Fibroblast of pulmonary artery (primary cell): ENCODE measurements around the gene CCSER1.
A peak's percentile ranks its signal among the peaks of the same experiment; 100 is the strongest.

ENCODE experiments used
- DNase-seq: peaks from one replicate; pipeline ENCODE4 v3.0.0-alpha.2; 2010; ENCODE audit warnings: low read depth
- H3K4me3 ChIP-seq: replicated peaks from 2 replicates; pipeline ENCODE4 v1.5.1; 2011; ENCODE audit warnings: low read depth, mild to moderate bottlenecking, control low read depth, low read length, moderate library complexity
- TF ChIP-seq, protein P1 (sequence below): IDR thresholded peaks from 2 replicates; pipeline ENCODE4 v1.5.1; 2011; ENCODE audit warnings: mild to moderate bottlenecking, control low read depth, low read length, inconsistent platforms; ENCODE audit errors: missing control alignments

CCSER1 gene

DNA sequence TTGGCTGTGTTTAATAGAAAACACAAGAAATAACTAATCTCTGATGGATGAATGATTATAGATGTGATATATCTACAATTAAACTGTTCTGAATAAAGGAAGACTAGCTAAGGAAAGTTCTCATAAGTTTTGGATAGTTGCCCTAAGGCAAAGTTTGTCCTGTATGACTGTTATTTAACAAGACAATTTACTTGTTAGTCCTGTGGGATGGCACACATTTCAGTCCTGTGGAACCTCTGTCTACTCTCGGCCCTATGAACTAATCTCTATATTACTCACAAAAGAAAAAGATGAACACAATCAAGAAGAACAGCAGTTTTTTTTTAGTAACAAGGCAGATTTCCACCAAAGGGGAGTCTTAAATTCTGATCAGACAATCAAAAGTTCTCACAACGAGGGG is 314.6 kb downstream of the CCSER1 start:
- TF ChIP-seq, protein P1, sequence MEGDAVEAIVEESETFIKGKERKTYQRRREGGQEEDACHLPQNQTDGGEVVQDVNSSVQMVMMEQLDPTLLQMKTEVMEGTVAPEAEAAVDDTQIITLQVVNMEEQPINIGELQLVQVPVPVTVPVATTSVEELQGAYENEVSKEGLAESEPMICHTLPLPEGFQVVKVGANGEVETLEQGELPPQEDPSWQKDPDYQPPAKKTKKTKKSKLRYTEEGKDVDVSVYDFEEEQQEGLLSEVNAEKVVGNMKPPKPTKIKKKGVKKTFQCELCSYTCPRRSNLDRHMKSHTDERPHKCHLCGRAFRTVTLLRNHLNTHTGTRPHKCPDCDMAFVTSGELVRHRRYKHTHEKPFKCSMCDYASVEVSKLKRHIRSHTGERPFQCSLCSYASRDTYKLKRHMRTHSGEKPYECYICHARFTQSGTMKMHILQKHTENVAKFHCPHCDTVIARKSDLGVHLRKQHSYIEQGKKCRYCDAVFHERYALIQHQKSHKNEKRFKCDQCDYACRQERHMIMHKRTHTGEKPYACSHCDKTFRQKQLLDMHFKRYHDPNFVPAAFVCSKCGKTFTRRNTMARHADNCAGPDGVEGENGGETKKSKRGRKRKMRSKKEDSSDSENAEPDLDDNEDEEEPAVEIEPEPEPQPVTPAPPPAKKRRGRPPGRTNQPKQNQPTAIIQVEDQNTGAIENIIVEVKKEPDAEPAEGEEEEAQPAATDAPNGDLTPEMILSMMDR = no peak
- no peak for DNase-seq
- no peak overlapping the region for H3K4me3 ChIP-seq

DNA sequence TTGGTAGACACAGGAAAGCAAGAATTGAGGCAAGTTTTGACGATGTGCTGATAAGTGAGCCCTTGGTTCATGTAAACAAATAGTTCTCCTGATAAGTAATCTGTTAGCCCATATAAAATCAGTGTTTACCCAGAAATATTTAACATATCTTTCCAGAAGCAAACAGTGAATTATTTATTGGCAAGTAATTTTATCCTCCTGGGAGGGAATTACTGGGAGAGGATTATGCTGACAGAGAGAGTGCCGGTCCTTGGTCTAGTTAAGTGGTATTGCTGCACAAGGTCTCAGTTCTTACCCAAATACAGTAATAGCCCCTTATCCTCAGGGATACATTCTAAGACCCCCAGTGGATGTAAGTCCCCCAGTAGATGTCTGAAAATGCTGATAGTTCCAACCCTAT is 315.4 kb downstream of the CCSER1 start:
- TF ChIP-seq, protein P1 = no peak
- H3K4me3 ChIP-seq = no peak overlapping the region
- DNase-seq = no peak

DNA sequence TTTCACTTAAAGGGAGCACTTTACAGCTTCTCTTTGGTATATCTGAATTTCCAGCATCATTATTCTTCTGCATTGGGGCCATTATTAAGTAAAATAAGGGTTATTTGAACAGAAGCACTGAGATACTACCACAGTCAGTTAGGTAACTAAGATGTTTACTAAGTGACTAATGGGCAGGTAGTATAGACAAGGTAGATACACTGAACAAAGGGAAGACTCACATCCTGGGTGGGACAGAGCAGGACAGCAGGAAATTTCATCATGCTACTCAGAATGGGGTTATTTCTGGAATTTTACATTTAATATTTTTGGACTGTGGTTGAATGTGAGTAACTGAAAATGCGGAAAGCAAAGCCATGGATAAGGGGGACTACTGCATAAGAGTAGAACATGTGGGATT is 316.0 kb downstream of the CCSER1 start:
- no peak for DNase-seq
- TF ChIP-seq, protein P1 = no peak
- no peak overlapping the region for H3K4me3 ChIP-seq

DNA sequence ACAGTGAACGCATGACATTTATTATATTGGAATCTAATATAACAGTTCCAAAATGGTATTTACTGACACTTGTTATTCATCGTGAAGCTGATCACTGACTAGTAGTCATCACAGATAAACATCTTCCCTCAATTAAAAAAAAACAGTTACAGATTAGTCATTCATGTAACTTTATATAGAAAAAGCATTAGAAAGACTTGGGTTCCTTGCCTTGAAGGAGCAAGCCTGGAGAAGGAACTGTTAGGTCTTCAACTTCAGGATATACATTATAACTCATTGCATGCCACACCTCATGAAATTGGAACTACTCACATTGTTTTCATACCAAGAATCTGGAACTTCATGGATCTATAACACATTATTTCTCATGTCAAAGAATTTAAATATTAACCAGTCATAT is 317.7 kb downstream of the CCSER1 start:
- TF ChIP-seq, protein P1 = no peak
- DNase-seq = no peak
- H3K4me3 ChIP-seq = no peak overlapping the region

DNA sequence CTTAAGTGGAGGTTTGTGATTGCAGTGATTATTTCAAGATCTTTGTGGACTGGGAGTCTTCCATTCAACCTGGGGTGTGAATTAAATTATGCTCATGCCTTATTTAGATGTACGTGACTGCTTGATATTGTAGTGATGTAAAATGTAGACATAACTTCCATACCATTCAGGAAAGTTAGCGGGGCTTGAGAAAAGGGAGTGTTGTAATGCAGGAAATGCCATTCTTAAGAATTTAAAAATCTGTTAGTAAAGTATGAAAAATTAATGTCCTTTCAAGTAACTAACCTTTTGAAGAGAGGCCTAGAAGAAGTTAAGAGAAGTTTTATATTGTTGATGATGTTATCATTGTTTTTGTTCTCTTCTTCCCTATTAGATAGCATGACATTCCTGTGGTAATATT is 318.2 kb downstream of the CCSER1 start:
- no peak overlapping the region for H3K4me3 ChIP-seq
- peak; percentile 64 for DNase-seq
- TF ChIP-seq, protein P1 = no peak

DNA sequence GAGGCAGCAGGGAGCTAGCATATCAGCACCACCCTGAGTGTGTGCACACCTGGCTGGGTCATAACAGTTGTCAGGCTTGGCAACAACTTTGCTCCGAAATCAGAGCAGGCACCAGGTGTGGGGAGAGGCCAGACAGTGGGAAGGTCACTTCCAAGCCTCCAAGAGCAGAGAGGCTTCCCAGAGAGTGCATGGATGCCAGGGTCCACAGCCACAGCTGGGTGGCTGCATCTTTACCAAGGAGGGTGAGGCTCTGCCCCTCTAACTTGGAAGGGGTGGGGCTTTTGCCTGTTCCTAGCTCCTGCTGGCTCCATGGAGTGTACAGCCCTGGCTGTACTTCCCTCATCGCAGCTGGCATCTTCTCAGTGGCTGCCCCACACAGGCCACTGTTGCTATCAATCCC is 322.4 kb downstream of the CCSER1 start:
- no peak for DNase-seq
- TF ChIP-seq, protein P1 = no peak
- no peak overlapping the region for H3K4me3 ChIP-seq

DNA sequence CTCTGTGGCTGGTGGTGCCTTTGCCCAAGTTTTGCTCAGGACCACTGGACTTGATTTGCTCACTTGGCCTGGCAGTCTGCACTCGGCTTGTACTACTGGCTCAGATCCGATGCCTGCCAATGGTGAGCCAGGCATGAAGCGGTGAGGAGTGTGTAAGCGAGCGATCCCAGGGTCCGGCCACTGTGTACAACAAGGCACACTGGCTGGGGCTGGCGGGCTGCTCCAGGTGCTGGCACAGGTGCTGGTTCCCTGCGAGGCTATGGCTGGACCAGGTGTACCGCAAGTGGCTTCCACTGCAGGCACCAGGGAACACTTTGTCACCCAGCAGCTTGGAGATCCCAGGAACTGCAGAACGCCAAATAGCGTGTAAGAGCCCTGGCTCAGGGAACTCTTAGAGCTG is 329.7 kb downstream of the CCSER1 start:
- no peak for DNase-seq
- H3K4me3 ChIP-seq = no peak overlapping the region
- TF ChIP-seq, protein P1 = no peak
